RWPE2 (cell line): Measurements from ENCODE around the gene PRKCE.

Experiments
- ATAC-seq: fragments of 200-7000 bp; cut with Tn5 transposase; 3 replicates; pipeline ENCODE4 v1.9.1; 2021; ENCODE audit warnings: low read depth
- DNase-seq: peaks from one replicate; pipeline ENCODE4 v3.0.0-alpha.2; 2020; ENCODE audit warnings: low spot score
- H3K27ac ChIP-seq: fragments of 450-650 bp; 2 replicates; pipeline ENCODE4 v1.5.1; 2017; ENCODE audit warnings: mild to moderate bottlenecking; ENCODE audit not compliant: poor library complexity, severe bottlenecking
- H3K27me3 ChIP-seq: fragments of 250-450 bp; sonication (Bioruptor Pico); 2 replicates; pipeline ENCODE4 v1.5.1; 2021; ENCODE audit warnings: mild to moderate bottlenecking, moderate library complexity; ENCODE audit not compliant: insufficient read depth, poor library complexity, severe bottlenecking
- H3K36me3 ChIP-seq: fragments of 250-450 bp; sonication (Bioruptor Pico); 2 replicates; pipeline ENCODE4 v1.5.1; 2020; ENCODE audit warnings: low read depth, mild to moderate bottlenecking, moderate library complexity
- H3K4me1 ChIP-seq: fragments of 250-450 bp; sonication (Bioruptor Pico); 2 replicates; pipeline ENCODE4 v1.5.1; 2021; ENCODE audit warnings: mild to moderate bottlenecking, moderate library complexity; ENCODE audit not compliant: insufficient read depth, poor library complexity, severe bottlenecking
- H3K4me3 ChIP-seq: fragments of 250-450 bp; sonication (Bioruptor Pico); 2 replicates; pipeline ENCODE4 v1.5.1; 2021; ENCODE audit warnings: mild to moderate bottlenecking, moderate library complexity; ENCODE audit not compliant: severe bottlenecking
- H3K9me3 ChIP-seq: fragments of 250-450 bp; sonication (Bioruptor Pico); 2 replicates; pipeline ENCODE4 v1.5.1; 2021; ENCODE audit warnings: mild to moderate bottlenecking, moderate library complexity; ENCODE audit not compliant: severe bottlenecking
- TF ChIP-seq, protein P1 (sequence below): fragments of 450-650 bp; IDR thresholded peaks from one replicate; pipeline ENCODE4 v1.5.1; 2017; ENCODE audit warnings: mild to moderate bottlenecking, moderate library complexity; ENCODE audit not compliant: poor library complexity, severe bottlenecking

The PRKCE gene

GRCh38 chr2:46072101-46072820 is 420.8 kb downstream of the PRKCE start:
- TF ChIP-seq, protein P1, sequence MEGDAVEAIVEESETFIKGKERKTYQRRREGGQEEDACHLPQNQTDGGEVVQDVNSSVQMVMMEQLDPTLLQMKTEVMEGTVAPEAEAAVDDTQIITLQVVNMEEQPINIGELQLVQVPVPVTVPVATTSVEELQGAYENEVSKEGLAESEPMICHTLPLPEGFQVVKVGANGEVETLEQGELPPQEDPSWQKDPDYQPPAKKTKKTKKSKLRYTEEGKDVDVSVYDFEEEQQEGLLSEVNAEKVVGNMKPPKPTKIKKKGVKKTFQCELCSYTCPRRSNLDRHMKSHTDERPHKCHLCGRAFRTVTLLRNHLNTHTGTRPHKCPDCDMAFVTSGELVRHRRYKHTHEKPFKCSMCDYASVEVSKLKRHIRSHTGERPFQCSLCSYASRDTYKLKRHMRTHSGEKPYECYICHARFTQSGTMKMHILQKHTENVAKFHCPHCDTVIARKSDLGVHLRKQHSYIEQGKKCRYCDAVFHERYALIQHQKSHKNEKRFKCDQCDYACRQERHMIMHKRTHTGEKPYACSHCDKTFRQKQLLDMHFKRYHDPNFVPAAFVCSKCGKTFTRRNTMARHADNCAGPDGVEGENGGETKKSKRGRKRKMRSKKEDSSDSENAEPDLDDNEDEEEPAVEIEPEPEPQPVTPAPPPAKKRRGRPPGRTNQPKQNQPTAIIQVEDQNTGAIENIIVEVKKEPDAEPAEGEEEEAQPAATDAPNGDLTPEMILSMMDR = no peak
- H3K27ac ChIP-seq = peak overlapping the region; percentile 96

GRCh38 chr2:46073540-46074046 is 422.1 kb downstream of the PRKCE start:
- no peak for DNase-seq
- Histone ChIP-seq H3K36me3 (no peaks in the 10 kb centered on the region), H3K27ac (peak overlapping the region; percentile 96), H3K4me1 (peaks cover 36% of the 10 kb centered on the region), H3K27me3 (no peaks in the 10 kb centered on the region), H3K4me3 (no peak overlapping the region), H3K9me3 (no peaks in the 10 kb centered on the region)
- TF ChIP-seq, protein P1 = no peak
- peak; percentile 98 for ATAC-seq

More at GRCh38 chr2:46072101-46072820, 420.8 kb downstream of the PRKCE start:
- ATAC-seq = no peak
- Histone ChIP-seq H3K4me1 (peaks cover 48% of the 10 kb centered on the region), H3K9me3 (no peaks in the 10 kb centered on the region), H3K36me3 (no peaks in the 10 kb centered on the region), H3K27me3 (no peaks in the 10 kb centered on the region), H3K4me3 (no peak overlapping the region)
- no peak for DNase-seq

DNA sequence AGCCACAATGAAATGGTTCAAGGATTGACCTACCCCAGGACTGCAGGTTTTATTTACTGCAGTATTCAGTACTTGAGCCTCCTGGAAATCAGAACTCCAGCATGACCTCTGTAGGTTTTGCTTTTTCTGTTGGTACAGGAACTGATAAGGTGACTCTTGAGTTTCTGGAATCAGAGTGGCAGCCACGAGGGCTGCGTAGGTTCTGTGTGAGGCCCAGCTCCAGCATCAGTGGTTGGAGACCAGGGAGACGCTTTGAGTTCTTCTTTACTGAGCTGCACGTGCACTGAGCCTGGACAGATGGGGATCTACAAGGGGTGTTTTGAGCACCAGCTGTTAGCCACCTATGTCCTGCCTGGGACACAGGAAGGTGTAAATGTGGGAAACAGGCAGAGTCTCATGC is 423.0 kb downstream of the PRKCE start:
- no peaks in the 10 kb centered on the region for H3K9me3 ChIP-seq
- peak overlapping the region; percentile 96 for H3K27ac ChIP-seq
- DNase-seq (no peak), ATAC-seq (no peak)
- H3K4me3 ChIP-seq = no peak overlapping the region
- peaks cover 31% of the 10 kb centered on the region for H3K4me1 ChIP-seq
- H3K36me3 ChIP-seq = no peaks in the 10 kb centered on the region
- TF ChIP-seq, protein P1 = no peak
- no peaks in the 10 kb centered on the region for H3K27me3 ChIP-seq

DNA sequence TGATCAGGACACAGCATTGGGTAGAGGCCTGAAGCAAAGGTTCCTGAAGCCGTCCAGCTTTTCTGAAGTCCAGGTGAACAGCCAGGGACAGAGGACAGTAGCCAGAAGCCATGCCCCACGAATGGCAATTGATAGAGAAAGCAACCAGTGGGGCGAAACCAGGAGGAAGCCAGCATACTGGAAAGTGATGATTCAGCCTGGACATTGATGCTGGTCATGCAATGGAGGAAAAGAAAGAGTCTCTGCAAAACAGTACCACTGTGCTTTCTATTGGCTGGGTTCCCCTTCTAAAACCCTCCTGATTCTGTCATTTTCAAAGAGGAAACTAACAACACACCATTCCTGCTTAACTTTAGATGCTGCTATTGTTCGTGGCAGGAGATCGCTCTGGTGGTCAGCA is 424.4 kb downstream of the PRKCE start:
- ATAC-seq (no peak), DNase-seq (no peak)
- no peaks in the 10 kb centered on the region for H3K27me3 ChIP-seq
- peaks cover 30% of the 10 kb centered on the region for H3K4me1 ChIP-seq
- peak overlapping the region; percentile 5 for H3K27ac ChIP-seq
- H3K9me3 ChIP-seq = no peaks in the 10 kb centered on the region
- H3K4me3 ChIP-seq = no peak overlapping the region
- TF ChIP-seq, protein P1 = no peak
- H3K36me3 ChIP-seq = no peaks in the 10 kb centered on the region

DNA sequence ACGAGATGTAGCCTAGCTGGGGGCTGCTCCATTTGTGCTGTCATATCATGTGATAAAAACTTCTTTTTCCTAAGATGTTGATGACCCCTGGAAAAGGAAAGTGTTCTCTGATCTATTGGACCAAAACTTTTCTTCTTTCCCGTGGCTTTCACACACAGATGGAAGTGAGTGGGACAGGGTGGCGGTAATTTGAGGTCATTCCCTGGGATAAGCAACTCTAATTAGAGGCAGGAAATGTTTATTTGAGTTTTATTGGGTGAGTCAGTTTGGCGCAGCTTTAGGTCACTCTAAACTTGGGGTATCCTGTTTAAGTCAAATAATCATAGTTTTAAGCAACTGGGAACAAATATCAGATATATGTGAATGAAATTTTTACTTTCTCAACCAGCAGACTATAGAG is 424.8 kb downstream of the PRKCE start:
- TF ChIP-seq, protein P1 = no peak
- Histone ChIP-seq H3K27me3 (no peaks in the 10 kb centered on the region), H3K36me3 (no peaks in the 10 kb centered on the region), H3K27ac (peak overlapping the region; percentile 5), H3K9me3 (no peaks in the 10 kb centered on the region), H3K4me3 (no peak overlapping the region), H3K4me1 (peaks cover 30% of the 10 kb centered on the region)
- ATAC-seq (no peak), DNase-seq (no peak)
